Erythroblast (primary cell): ENCODE results near the gene UGT2B10.

Source experiments
- GATA1 ChIP-seq: IDR thresholded peaks from 2 replicates; pipeline ENCODE4 v1.6.1; 2011; ENCODE audit warnings: low read depth, mild to moderate bottlenecking, control low read depth, low read length, moderate library complexity
- POLR2A ChIP-seq: IDR thresholded peaks from 2 replicates; pipeline ENCODE4 v1.6.1; 2011; ENCODE audit warnings: mild to moderate bottlenecking, low read length

DNA sequence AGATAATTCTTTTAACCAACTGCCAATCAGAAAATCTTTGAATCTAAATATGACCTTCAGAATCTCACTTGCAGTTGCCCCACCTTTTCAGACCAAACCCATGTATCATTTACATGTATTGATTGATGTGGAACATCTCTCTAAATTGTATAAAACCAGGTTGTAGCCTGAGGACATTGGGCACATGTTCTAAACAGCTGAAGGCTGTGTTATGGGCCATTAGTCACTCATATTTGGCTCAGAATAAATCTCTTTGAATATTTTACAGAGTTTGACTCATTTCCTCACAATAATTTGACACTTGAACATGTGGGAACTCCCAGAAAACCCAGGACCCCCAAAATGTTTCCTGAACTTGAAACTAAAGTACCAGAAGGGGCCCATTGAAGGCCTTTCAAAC lies 58.7 kb downstream of the UGT2B10 start:
- TF ChIP-seq POLR2A: no peak
- TF ChIP-seq GATA1: no peak
